ENCODE results near the gene MCM8.

- no peak for TF ChIP-seq CTCF (IDR thresholded peaks at IDR 0.05)
- no peak for TF ChIP-seq ZFX (IDR thresholded peaks at IDR 0.05; ENCODE audit: borderline replicate concordance)
Observed at GRCh38 chr20:5913166-5913565, 37.3 kb upstream of the MCM8 start.
